Hepatocyte (in vitro differentiated cells): ENCODE data around the gene TLK2. TPM values are rescaled to one million over a fixed set of nuclear protein-coding genes. Genes with fewer than 3 reads are reported as not detected.

ENCODE experiments used
- DNase-seq: peaks from one replicate; pipeline ENCODE4 v3.0.0-alpha.2; 2016; ENCODE audit warnings: low spot score
- H2AFZ ChIP-seq: fragments of 200-600 bp; sonication (generic); 2 replicates; pipeline ENCODE4 v1.6.0; 2016; ENCODE audit warnings: antibody characterized with exemption, mild to moderate bottlenecking
- H3K27ac ChIP-seq: fragments of 200-600 bp; sonication (generic); 2 replicates; pipeline ENCODE4 v1.5.1; 2016; ENCODE audit warnings: mild to moderate bottlenecking
- H3K27me3 ChIP-seq: fragments of 200-600 bp; sonication (generic); 2 replicates; pipeline ENCODE4 v1.6.1; 2016
- H3K36me3 ChIP-seq: fragments of 200-600 bp; sonication (generic); replicated peaks from 2 replicates; pipeline ENCODE4 v1.5.1; 2016; ENCODE audit warnings: low read depth; ENCODE audit not compliant: insufficient read depth
- H3K4me1 ChIP-seq: fragments of 200-600 bp; sonication (generic); 2 replicates; pipeline ENCODE4 v1.5.1; 2016; ENCODE audit warnings: mild to moderate bottlenecking, moderate library complexity; ENCODE audit not compliant: insufficient read depth
- H3K4me2 ChIP-seq: fragments of 200-600 bp; sonication (generic); 2 replicates; pipeline ENCODE4 v1.6.0; 2016
- H3K4me3 ChIP-seq: fragments of 200-600 bp; sonication (generic); 2 replicates; pipeline ENCODE4 v1.5.1; 2016; ENCODE audit warnings: mild to moderate bottlenecking
- H3K79me2 ChIP-seq: fragments of 200-600 bp; sonication (generic); 2 replicates; pipeline ENCODE4 v1.6.0; 2017; ENCODE audit warnings: mild to moderate bottlenecking
- H3K9me2 ChIP-seq: fragments of 200-600 bp; sonication (generic); replicated peaks from 2 replicates; pipeline ENCODE4 v1.6.0; 2017; ENCODE audit warnings: mild to moderate bottlenecking; ENCODE audit not compliant: insufficient read depth
- H3K9me3 ChIP-seq: fragments of 200-600 bp; sonication (generic); 2 replicates; pipeline ENCODE4 v1.5.1; 2016; ENCODE audit warnings: low read depth, mild to moderate bottlenecking
- H4K20me1 ChIP-seq: fragments of 200-600 bp; sonication (generic); 2 replicates; pipeline ENCODE4 v1.6.0; 2016; ENCODE audit warnings: mild to moderate bottlenecking; ENCODE audit not compliant: insufficient read depth, poor library complexity, severe bottlenecking
- CTCF ChIP-seq: fragments of 200-600 bp; sonication (generic); IDR thresholded peaks from 2 replicates; pipeline ENCODE4 v1.5.1; 2016; ENCODE audit warnings: antibody characterized with exemption, mild to moderate bottlenecking; ENCODE audit not compliant: poor library complexity
- EZH2 ChIP-seq: fragments of 200-600 bp; sonication (generic); IDR thresholded peaks from 2 replicates; pipeline ENCODE4 v1.6.1; 2016; ENCODE audit warnings: antibody characterized with exemption, mild to moderate bottlenecking, borderline replicate concordance
- EZH2phosphoT487 ChIP-seq: fragments of 200-600 bp; sonication (generic); IDR thresholded peaks from one replicate; pipeline ENCODE4 v1.6.1; 2018; ENCODE audit warnings: antibody characterized with exemption, mild to moderate bottlenecking, low read depth, moderate library complexity; ENCODE audit not compliant: unreplicated experiment, severe bottlenecking
- WGBS: methylation state at CpG from one replicate; pipeline ENCODE4 v1.1.6; 2016; ENCODE audit warnings: low lambda C conversion rate; ENCODE audit errors: missing lambda C conversion rate; 5-methylcytosine and 5-hydroxymethylcytosine counted together
- polyA plus RNA-seq: library from polyadenylated mRNA; unstranded; fragments of >200 nt; fragmentation: Nextera tagmentation; extraction: Ambion mirVana; gene quantifications from 2 replicates; pipeline ENCODE4 v1.2.1, GENCODE V29; 2016
- total RNA-seq: library from RNA; depleted of rRNA; stranded (reverse); fragments of >200 nt; gene quantifications from 2 replicates; pipeline ENCODE4 v1.2.3, GENCODE V29; 2014

Gene TLK2
- total and polyA plus RNA-seq, 2 experiments from 2014 or later: 19.4 to 44.7 TPM

- H3K36me3 ChIP-seq: no peaks in the 10 kb centered on the region
- no peak for TF ChIP-seq CTCF
- no peaks in the 10 kb centered on the region for H3K9me3 ChIP-seq
- peaks cover 16% of the 10 kb centered on the region for H3K4me1 ChIP-seq
- peak overlapping the region; percentile 60 for H2AFZ ChIP-seq
- peak overlapping the region; percentile 94 for H3K4me2 ChIP-seq
- H3K79me2 ChIP-seq: peaks cover 25% of the 10 kb centered on the region
- 9% methylated on average over 21 of the region's 21 CpGs for WGBS
- peaks cover 8% of the 10 kb centered on the region for H4K20me1 ChIP-seq
- peak; percentile 68 for DNase-seq
- peak overlapping the region; percentile 63 for H3K4me3 ChIP-seq
- no peaks in the 10 kb centered on the region for H3K9me2 ChIP-seq
- peak overlapping the region; percentile 96 for H3K27ac ChIP-seq
- H3K27me3 ChIP-seq: peaks cover 29% of the 10 kb centered on the region
Measured at GRCh38 chr17:62626719-62627218, 148.1 kb downstream of the TLK2 start.

- Histone ChIP-seq H3K4me2 (peak within 1 kb of the TSS; percentile 94), H3K27ac (peak within 1 kb of the TSS; percentile 96), H4K20me1 (peaks cover 8% of the 10 kb centered on the region), H3K4me1 (peaks cover 16% of the 10 kb centered on the region), H3K9me3 (no peaks in the 10 kb centered on the region), H2AFZ (peak within 1 kb of the TSS; percentile 60), H3K79me2 (peaks cover 31% of the 10 kb centered on the region), H3K9me2 (no peaks in the 10 kb centered on the region), H3K4me3 (peak within 1 kb of the TSS; percentile 63), H3K27me3 (peaks cover 29% of the 10 kb centered on the region), H3K36me3 (no peaks in the 10 kb centered on the region)
- DNase-seq: peak; percentile 74
- TF ChIP-seq EZH2: no peak
- TF ChIP-seq EZH2phosphoT487: no peak
- no peak for TF ChIP-seq CTCF
- under 1% methylated on average over 29 of the region's 68 CpGs for WGBS
Measured at GRCh38 chr17:62627219-62627903, 148.7 kb downstream of the TLK2 start, which contains the start of gene MRC2. Gene MRC2 (plus strand): TSS chr17:62627670. CDS start chr17:62627803, 133 bp downstream.

GRCh38 chr17:62627904-62628633 lies 149.4 kb downstream of the TLK2 start:
- peaks cover 8% of the 10 kb centered on the region for H4K20me1 ChIP-seq
- WGBS: 3% methylated on average over 38 of the region's 61 CpGs
- peak; percentile 70 for DNase-seq
- H3K9me2 ChIP-seq: no peaks in the 10 kb centered on the region
- H3K4me2 ChIP-seq: peak overlapping the region; percentile 94
- peak; percentile 57 for TF ChIP-seq EZH2
- no peak for TF ChIP-seq EZH2phosphoT487
- H3K9me3 ChIP-seq: no peaks in the 10 kb centered on the region
- H3K27me3 ChIP-seq: peaks cover 29% of the 10 kb centered on the region
- H3K4me1 ChIP-seq: peaks cover 16% of the 10 kb centered on the region
- H3K27ac ChIP-seq: peak overlapping the region; percentile 96
- peak overlapping the region; percentile 63 for H3K4me3 ChIP-seq
- peaks cover 38% of the 10 kb centered on the region for H3K79me2 ChIP-seq
- peak overlapping the region; percentile 60 for H2AFZ ChIP-seq
- no peaks in the 10 kb centered on the region for H3K36me3 ChIP-seq
